ENCODE data around the gene JDP2. TPM values are rescaled to one million over a fixed set of nuclear protein-coding genes. Genes with fewer than 3 reads are reported as not detected.

The JDP2 gene
- total RNA-seq, 1 donor from 2014 or later = 79.5 TPM

GRCh38 chr14:75504411-75504810, 76.6 kb downstream of the JDP2 start:
- H3K27ac Mint-ChIP-seq (ENCODE audit: unreplicated experiment) = no peak overlapping the region
- H3K9me3 Mint-ChIP-seq (ENCODE audit: unreplicated experiment) = no peaks in the 10 kb centered on the region
- H3K36me3 Mint-ChIP-seq (ENCODE audit: low read depth, unreplicated experiment) = no peaks in the 10 kb centered on the region
- TF ChIP-seq EZH2 (IDR thresholded peaks at IDR 0.05; ENCODE audit: insufficient read depth, low read length) (no peak), CTCF (IDR thresholded peaks at IDR 0.05; ENCODE audit: insufficient read depth, low read depth, low read length) (no peak)
- Histone ChIP-seq H3K79me2 (ENCODE audit: insufficient read depth, low read length) (no peaks in the 10 kb centered on the region), H3K4me2 (ENCODE audit: low read length) (no peak overlapping the region), H4K20me1 (ENCODE audit: insufficient read depth, low read length) (no peaks in the 10 kb centered on the region), H3K9ac (ENCODE audit: low read length) (no peak overlapping the region), H2AFZ (ENCODE audit: low read depth, low read length) (no peak overlapping the region), H3K4me1 (ENCODE audit: insufficient read depth, low read length) (no peaks in the 10 kb centered on the region), H3K27ac (ENCODE audit: low read depth, low read length) (no peak overlapping the region), H3K36me3 (ENCODE audit: insufficient read depth, low read length) (no peaks in the 10 kb centered on the region), H3K27me3 (ENCODE audit: insufficient read depth, low read length) (no peaks in the 10 kb centered on the region), H3K4me3 (ENCODE audit: insufficient read depth, low read depth, low read length) (no peak overlapping the region), H3K9me3 (ENCODE audit: insufficient read depth, low read depth, low read length) (no peaks in the 10 kb centered on the region)
- no peaks in the 10 kb centered on the region for H3K4me1 Mint-ChIP-seq (ENCODE audit: low read depth, unreplicated experiment)
- DNase-seq (ENCODE audit: low read depth) (no peak), FAIRE-seq (no peak)
- H3K4me3 Mint-ChIP-seq (ENCODE audit: unreplicated experiment) = no peak overlapping the region
- no peaks in the 10 kb centered on the region for H3K27me3 Mint-ChIP-seq (ENCODE audit: low read depth, unreplicated experiment)

GRCh38 chr14:75506930-75507329, 79.1 kb downstream of the JDP2 start:
- no peaks in the 10 kb centered on the region for H3K27me3 Mint-ChIP-seq (ENCODE audit: low read depth, unreplicated experiment)
- H3K27ac Mint-ChIP-seq (ENCODE audit: unreplicated experiment) = no peak overlapping the region
- no peaks in the 10 kb centered on the region for H3K27me3 ChIP-seq (ENCODE audit: insufficient read depth, low read length)
- no peak overlapping the region for H3K4me3 Mint-ChIP-seq (ENCODE audit: unreplicated experiment)
- no peak for TF ChIP-seq EZH2 (IDR thresholded peaks at IDR 0.05; ENCODE audit: insufficient read depth, low read length)
- no peak for TF ChIP-seq CTCF (IDR thresholded peaks at IDR 0.05; ENCODE audit: insufficient read depth, low read depth, low read length)
- H3K36me3 ChIP-seq (ENCODE audit: insufficient read depth, low read length) = no peaks in the 10 kb centered on the region
- no peak overlapping the region for H3K27ac ChIP-seq (ENCODE audit: low read depth, low read length)
- no peaks in the 10 kb centered on the region for H3K4me1 ChIP-seq (ENCODE audit: insufficient read depth, low read length)
- H3K9me3 Mint-ChIP-seq (ENCODE audit: unreplicated experiment) = peaks cover 11% of the 10 kb centered on the region
- no peaks in the 10 kb centered on the region for H3K36me3 Mint-ChIP-seq (ENCODE audit: low read depth, unreplicated experiment)
- H3K4me3 ChIP-seq (ENCODE audit: insufficient read depth, low read depth, low read length) = no peak overlapping the region
- no peaks in the 10 kb centered on the region for H4K20me1 ChIP-seq (ENCODE audit: insufficient read depth, low read length)
- no peak overlapping the region for H2AFZ ChIP-seq (ENCODE audit: low read depth, low read length)
- FAIRE-seq (no peak), DNase-seq (ENCODE audit: low read depth) (no peak)
- H3K4me2 ChIP-seq (ENCODE audit: low read length) = no peak overlapping the region
- no peaks in the 10 kb centered on the region for H3K4me1 Mint-ChIP-seq (ENCODE audit: low read depth, unreplicated experiment)
- no peak overlapping the region for H3K9ac ChIP-seq (ENCODE audit: low read length)
- H3K9me3 ChIP-seq (ENCODE audit: insufficient read depth, low read depth, low read length) = no peaks in the 10 kb centered on the region
- no peaks in the 10 kb centered on the region for H3K79me2 ChIP-seq (ENCODE audit: insufficient read depth, low read length)

- H3K27ac ChIP-seq (ENCODE audit: low read depth, low read length) = no peak overlapping the region
- DNase-seq (ENCODE audit: low read depth) (no peak), FAIRE-seq (no peak)
- H3K9me3 ChIP-seq (ENCODE audit: insufficient read depth, low read depth, low read length) = no peaks in the 10 kb centered on the region
- Mint-ChIP-seq H3K27me3 (ENCODE audit: low read depth, unreplicated experiment) (peaks cover under 1% of the 10 kb centered on the region), H3K36me3 (ENCODE audit: low read depth, unreplicated experiment) (no peaks in the 10 kb centered on the region), H3K27ac (ENCODE audit: unreplicated experiment) (no peak overlapping the region), H3K4me1 (ENCODE audit: low read depth, unreplicated experiment) (no peaks in the 10 kb centered on the region), H3K9me3 (ENCODE audit: unreplicated experiment) (peaks cover 18% of the 10 kb centered on the region), H3K4me3 (ENCODE audit: unreplicated experiment) (no peak overlapping the region)
- no peaks in the 10 kb centered on the region for H3K36me3 ChIP-seq (ENCODE audit: insufficient read depth, low read length)
- H4K20me1 ChIP-seq (ENCODE audit: insufficient read depth, low read length) = no peaks in the 10 kb centered on the region
- no peak for TF ChIP-seq CTCF (IDR thresholded peaks at IDR 0.05; ENCODE audit: insufficient read depth, low read depth, low read length)
- no peak for TF ChIP-seq EZH2 (IDR thresholded peaks at IDR 0.05; ENCODE audit: insufficient read depth, low read length)
- H2AFZ ChIP-seq (ENCODE audit: low read depth, low read length) = no peak overlapping the region
- H3K79me2 ChIP-seq (ENCODE audit: insufficient read depth, low read length) = no peaks in the 10 kb centered on the region
- H3K4me1 ChIP-seq (ENCODE audit: insufficient read depth, low read length) = no peaks in the 10 kb centered on the region
- H3K27me3 ChIP-seq (ENCODE audit: insufficient read depth, low read length) = peaks cover 4% of the 10 kb centered on the region
- no peak overlapping the region for H3K4me3 ChIP-seq (ENCODE audit: insufficient read depth, low read depth, low read length)
- no peak overlapping the region for H3K4me2 ChIP-seq (ENCODE audit: low read length)
- H3K9ac ChIP-seq (ENCODE audit: low read length) = no peak overlapping the region
Observed at GRCh38 chr14:75510547-75510946, 82.7 kb downstream of the JDP2 start.
